CD4-positive, alpha-beta memory T cell (primary cell): ENCODE data around the gene ONECUT2. TPM values are rescaled to one million over a fixed set of nuclear protein-coding genes. Genes with fewer than 3 reads are reported as not detected.

Experiments
- CTCF ChIA-PET: fragments of 350-600 bp; sonication (Branson Sonifier 250); formaldehyde crosslinking; loops from one replicate; lab custom pipeline; 2021; ENCODE audit warnings: inconsistent platforms; ENCODE audit not compliant: partially characterized antibody; lab: Charles Lee
- POLR2A ChIA-PET: fragments of 350-600 bp; sonication (Branson Sonifier 250); formaldehyde crosslinking; loops from one replicate; lab custom pipeline; 2021; ENCODE audit not compliant: partially characterized antibody; lab: Charles Lee
- DNase-seq, 5 donors: peaks; one replicate each; pipeline versions ENCODE4 v3.0.0 to v3.0.0-alpha.2; 2020 to 2022; ENCODE audit warnings: mixed read lengths in 1 of 5
- H3K27ac ChIP-seq: one replicate; pipeline ENCODE4 v1.7.0; 2013; ENCODE audit warnings: low read depth, low read length
- H3K27me3 ChIP-seq: 2 replicates; pipeline ENCODE4 v1.7.0; 2013; ENCODE audit warnings: mild to moderate bottlenecking, low read length, moderate library complexity; ENCODE audit not compliant: insufficient read depth
- H3K36me3 ChIP-seq: 2 replicates; pipeline ENCODE4 v1.7.0; 2013; ENCODE audit warnings: mild to moderate bottlenecking, low read length, moderate library complexity; ENCODE audit not compliant: insufficient read depth
- H3K4me1 ChIP-seq: 2 replicates; pipeline ENCODE4 v1.7.0; 2013; ENCODE audit warnings: mild to moderate bottlenecking, low read length, moderate library complexity; ENCODE audit not compliant: insufficient read depth
- H3K4me3 ChIP-seq, 2 donors: one replicate each; pipeline ENCODE4 v1.7.0; 2013; ENCODE audit warnings: low read length in 2 of 2, mild to moderate bottlenecking in 1 of 2
- H3K9me3 ChIP-seq, 2 donors: one replicate each; pipeline ENCODE4 v1.7.0; 2013; ENCODE audit warnings: low read length in 2 of 2, control low read depth in 1 of 2; ENCODE audit not compliant: control insufficient read depth in 1 of 2
- H3K27ac Mint-ChIP-seq, 7 donors: one replicate each; pipeline ENCODE4 v1.8.0; 2020 to 2021; ENCODE audit warnings: mixed read lengths in 7 of 7, mild to moderate bottlenecking in 6 of 7, inconsistent platforms in 3 of 7, moderate library complexity in 3 of 7
- H3K27me3 Mint-ChIP-seq, 2 donors: one replicate each; pipeline ENCODE4 v1.8.0; 2020 to 2021; ENCODE audit warnings: mixed read lengths in 2 of 2
- H3K36me3 Mint-ChIP-seq, 2 donors: one replicate each; pipeline ENCODE4 v1.8.0; 2020 to 2021; ENCODE audit warnings: mixed read lengths in 2 of 2, inconsistent platforms in 1 of 2, mild to moderate bottlenecking in 1 of 2
- H3K4me1 Mint-ChIP-seq, 4 donors: one replicate each; pipeline ENCODE4 v1.8.0; 2020 to 2021; ENCODE audit warnings: mixed read lengths in 4 of 4, mild to moderate bottlenecking in 1 of 4
- H3K4me3 Mint-ChIP-seq, 8 donors: one replicate each; pipeline ENCODE4 v1.8.0; 2020 to 2021; ENCODE audit warnings: mixed read lengths in 8 of 8, mild to moderate bottlenecking in 7 of 8, moderate library complexity in 6 of 8, inconsistent platforms in 3 of 8
- H3K9me3 Mint-ChIP-seq, 8 donors: one replicate each; pipeline ENCODE4 v1.8.0; 2020 to 2021; ENCODE audit warnings: mixed read lengths in 8 of 8, mild to moderate bottlenecking in 5 of 8, inconsistent platforms in 3 of 8, moderate library complexity in 1 of 8
- intact Hi-C: fragments of 100-400 bp; cut with micrococcal nuclease; formaldehyde crosslinking; loops from one replicate; pipeline ENCODE4 v1.15.1; 2023
- polyA plus RNA-seq, 2 donors: library from polyadenylated mRNA; unstranded; fragments of 300-500 nt; fragmentation: Illumina TruSeq; gene quantifications; one replicate each; pipeline ENCODE4 v1.2.3, GENCODE V29; 2021
- total RNA-seq, 2 experiments: library from RNA; stranded (reverse); gene quantifications; one replicate each; pipeline ENCODE4 v1.2.3, GENCODE V29; 2021

Gene ONECUT2
- total and polyA plus RNA-seq, 4 experiments from 2014 or later, result not detected

- no peaks in the 10 kb centered on the region for H3K9me3 ChIP-seq
- no peaks in the 10 kb centered on the region for H3K27me3 ChIP-seq
- intact Hi-C loops, result no loop called here
- ChIA-PET POLR2A (no interaction called here), CTCF (no interaction called here)
- Mint-ChIP-seq H3K4me1 (no peaks in the 10 kb centered on the region), H3K36me3 (no peaks in the 10 kb centered on the region), H3K27me3 (peaks cover 7 to 13% of the 10 kb centered on the region in 2 donors), H3K4me3 (no peak overlapping the region), H3K9me3 (no peaks in the 10 kb centered on the region), H3K27ac (no peak overlapping the region)
- H3K4me3 ChIP-seq, result no peak overlapping the region
- no peaks in the 10 kb centered on the region for H3K4me1 ChIP-seq
- H3K27ac ChIP-seq, result no peak overlapping the region
- no peak for DNase-seq
- no peaks in the 10 kb centered on the region for H3K36me3 ChIP-seq
Observed at GRCh38 chr18:57469884-57470283, 34.7 kb downstream of the ONECUT2 start.

DNA sequence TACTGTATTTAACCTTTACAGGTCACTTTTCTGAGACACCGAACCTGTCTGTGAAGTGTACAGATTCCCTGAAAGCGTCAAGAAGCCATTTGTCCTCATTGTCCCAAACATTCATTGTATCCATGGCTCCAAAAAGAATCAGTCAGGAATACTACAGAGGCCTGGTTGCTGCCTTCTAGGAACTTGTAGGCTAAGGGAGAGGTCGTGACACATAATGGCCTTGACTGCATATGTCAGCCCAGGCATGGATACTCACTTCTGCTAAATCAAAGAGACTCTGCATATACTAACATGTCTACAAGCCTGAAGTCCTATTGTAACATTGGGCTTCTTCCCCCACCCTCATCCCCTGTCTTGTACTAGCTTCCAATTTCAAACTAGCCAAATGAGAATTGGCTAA, 40.2 kb downstream of the ONECUT2 start:
- no peaks in the 10 kb centered on the region for H3K9me3 Mint-ChIP-seq
- H3K27me3 Mint-ChIP-seq, result peaks cover 6 to 7% of the 10 kb centered on the region in 2 donors

DNA sequence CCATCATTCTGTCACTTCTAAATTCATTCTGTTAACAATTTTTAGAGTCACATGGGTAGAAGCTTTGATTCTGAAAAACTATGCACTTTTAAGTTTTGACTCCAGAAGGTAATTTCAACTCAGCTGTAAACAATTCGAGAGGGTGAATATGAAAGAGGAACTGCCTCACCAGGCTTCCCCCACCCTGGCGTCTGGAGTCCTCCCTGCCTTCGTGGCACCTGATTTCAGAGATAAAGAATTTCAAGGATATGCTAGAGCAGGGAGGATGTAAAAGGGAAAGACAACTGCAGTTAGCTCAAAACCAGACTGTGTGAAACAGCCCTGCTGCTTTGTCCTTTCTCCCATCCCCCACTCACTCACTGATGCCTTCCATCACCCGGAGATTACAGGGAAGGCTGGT, 40.7 kb downstream of the ONECUT2 start:
- Mint-ChIP-seq H3K36me3 (no peaks in the 10 kb centered on the region), H3K27me3 (peaks cover 6 to 7% of the 10 kb centered on the region in 2 donors), H3K4me1 (no peaks in the 10 kb centered on the region), H3K4me3 (no peak overlapping the region), H3K9me3 (no peaks in the 10 kb centered on the region), H3K27ac (no peak overlapping the region)
- Histone ChIP-seq H3K27ac (no peak overlapping the region), H3K4me3 (no peak overlapping the region), H3K36me3 (no peaks in the 10 kb centered on the region), H3K9me3 (no peaks in the 10 kb centered on the region), H3K4me1 (no peaks in the 10 kb centered on the region), H3K27me3 (no peaks in the 10 kb centered on the region)
- no peak for DNase-seq
- intact Hi-C loops, result no loop called here
- ChIA-PET POLR2A (no interaction called here), CTCF (no interaction called here)

More for the DNA sequence above, 40.2 kb downstream of the ONECUT2 start:
- H3K4me1 Mint-ChIP-seq, result no peaks in the 10 kb centered on the region
- Histone ChIP-seq H3K4me1 (no peaks in the 10 kb centered on the region), H3K36me3 (no peaks in the 10 kb centered on the region), H3K4me3 (no peak overlapping the region), H3K27me3 (no peaks in the 10 kb centered on the region), H3K27ac (no peak overlapping the region), H3K9me3 (no peaks in the 10 kb centered on the region)
- H3K27ac Mint-ChIP-seq, result no peak overlapping the region
- H3K36me3 Mint-ChIP-seq, result no peaks in the 10 kb centered on the region
- ChIA-PET POLR2A (no interaction called here), CTCF (no interaction called here)
- H3K4me3 Mint-ChIP-seq, result no peak overlapping the region
- intact Hi-C loops, result no loop called here
- no peak for DNase-seq

GRCh38 chr18:57480733-57481132, 45.6 kb downstream of the ONECUT2 start:
- POLR2A ChIA-PET, result no interaction called here
- Histone ChIP-seq H3K9me3 (no peaks in the 10 kb centered on the region), H3K27me3 (no peaks in the 10 kb centered on the region), H3K4me1 (no peaks in the 10 kb centered on the region), H3K4me3 (no peak overlapping the region), H3K27ac (no peak overlapping the region), H3K36me3 (no peaks in the 10 kb centered on the region)
- no peaks in the 10 kb centered on the region for H3K4me1 Mint-ChIP-seq
- CTCF ChIA-PET, result no interaction called here
- intact Hi-C loops, result no loop called here
- DNase-seq, result no peak
- no peaks in the 10 kb centered on the region for H3K9me3 Mint-ChIP-seq
- peaks cover 6 to 7% of the 10 kb centered on the region in 2 donors for H3K27me3 Mint-ChIP-seq
- no peaks in the 10 kb centered on the region for H3K36me3 Mint-ChIP-seq
- H3K4me3 Mint-ChIP-seq, result no peak overlapping the region
- no peak overlapping the region for H3K27ac Mint-ChIP-seq

DNA sequence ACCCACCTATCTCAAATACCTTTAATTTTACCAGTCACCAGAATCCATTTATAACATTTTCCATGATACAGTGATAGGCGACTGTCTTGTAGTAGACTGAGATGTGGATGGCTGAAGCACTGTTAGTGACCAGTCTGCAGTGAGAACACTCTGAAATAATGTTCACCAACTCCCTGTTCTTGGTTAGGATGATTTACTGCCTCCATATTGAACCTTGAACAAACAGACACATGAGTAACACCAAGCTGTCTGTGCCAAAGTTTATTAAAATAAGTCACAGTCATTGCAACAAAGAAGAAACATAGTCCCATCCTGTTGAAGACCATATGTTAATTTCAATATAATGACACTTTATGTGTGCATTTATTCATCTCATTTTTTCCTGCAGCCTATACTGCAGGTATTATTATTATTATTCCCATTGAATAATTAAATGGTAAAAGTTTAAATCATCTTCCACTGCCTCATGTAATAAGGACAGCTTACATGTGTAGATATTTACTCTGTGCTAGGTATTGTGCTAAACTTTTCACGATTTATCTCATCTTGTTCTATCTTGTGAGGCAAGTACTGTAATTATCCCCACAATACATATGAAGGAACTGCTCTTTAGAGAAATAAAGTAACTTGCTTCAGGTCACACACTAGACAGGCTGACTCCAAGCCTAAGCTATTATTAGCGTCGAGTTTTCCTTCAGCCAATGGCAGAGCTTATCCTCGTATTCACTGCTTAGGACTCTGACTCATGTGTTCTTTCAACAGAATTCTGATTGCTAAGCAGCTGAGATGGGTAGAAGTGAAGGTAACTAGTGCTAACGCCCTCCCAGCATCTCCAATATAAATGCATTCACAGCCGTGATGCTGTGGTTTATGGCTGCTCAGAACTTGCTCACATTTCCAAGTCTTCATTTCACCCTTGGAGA, 62.5 kb downstream of the ONECUT2 start:
- no peak overlapping the region for H3K27ac ChIP-seq
- POLR2A ChIA-PET, result no interaction called here
- intact Hi-C loops, result no loop called here
- Mint-ChIP-seq H3K27me3 (peaks cover 0 to 5% of the 10 kb centered on the region in 2 donors), H3K9me3 (peaks cover 0 to 8% (median 2%) of the 10 kb centered on the region in 8 donors), H3K27ac (no peak overlapping the region), H3K36me3 (no peaks in the 10 kb centered on the region), H3K4me1 (no peaks in the 10 kb centered on the region), H3K4me3 (no peak overlapping the region)
- CTCF ChIA-PET, result no interaction called here
- no peaks in the 10 kb centered on the region for H3K4me1 ChIP-seq
- no peaks in the 10 kb centered on the region for H3K36me3 ChIP-seq
- H3K27me3 ChIP-seq, result no peaks in the 10 kb centered on the region
- H3K4me3 ChIP-seq, result no peak overlapping the region
- DNase-seq, result no peak
- H3K9me3 ChIP-seq, result no peaks in the 10 kb centered on the region

- CTCF ChIA-PET, result no interaction called here
- intact Hi-C loops, result no loop called here
- Mint-ChIP-seq H3K9me3 (peaks cover 0 to 8% (median under 1%) of the 10 kb centered on the region in 8 donors), H3K36me3 (no peaks in the 10 kb centered on the region), H3K4me1 (no peaks in the 10 kb centered on the region), H3K27ac (no peak overlapping the region), H3K4me3 (no peak overlapping the region), H3K27me3 (peaks cover 0 to 3% of the 10 kb centered on the region in 2 donors)
- no peaks in the 10 kb centered on the region for H3K27me3 ChIP-seq
- no peaks in the 10 kb centered on the region for H3K9me3 ChIP-seq
- no peak overlapping the region for H3K4me3 ChIP-seq
- DNase-seq, result no peak
- H3K36me3 ChIP-seq, result no peaks in the 10 kb centered on the region
- no peaks in the 10 kb centered on the region for H3K4me1 ChIP-seq
- POLR2A ChIA-PET, result no interaction called here
- H3K27ac ChIP-seq, result no peak overlapping the region
Observed at GRCh38 chr18:57498682-57499256, 63.6 kb downstream of the ONECUT2 start.

- no peak overlapping the region for H3K27ac Mint-ChIP-seq
- no peak for DNase-seq
- no peaks in the 10 kb centered on the region for H3K4me1 ChIP-seq
- peaks cover 8 to 15% of the 10 kb centered on the region in 2 donors for H3K27me3 Mint-ChIP-seq
- no peak overlapping the region for H3K4me3 Mint-ChIP-seq
- peaks cover 0 to 2% (median 0%) of the 10 kb centered on the region in 8 donors for H3K9me3 Mint-ChIP-seq
- no peaks in the 10 kb centered on the region for H3K36me3 ChIP-seq
- H3K9me3 ChIP-seq, result no peaks in the 10 kb centered on the region
- no peak overlapping the region for H3K4me3 ChIP-seq
- H3K27ac ChIP-seq, result no peak overlapping the region
- POLR2A ChIA-PET, result no interaction called here
- no peaks in the 10 kb centered on the region for H3K4me1 Mint-ChIP-seq
- H3K27me3 ChIP-seq, result no peaks in the 10 kb centered on the region
- CTCF ChIA-PET, result no interaction called here
- intact Hi-C loops, result no loop called here
- H3K36me3 Mint-ChIP-seq, result no peaks in the 10 kb centered on the region
Observed at GRCh38 chr18:57502624-57503023, 67.5 kb downstream of the ONECUT2 start.
